ENCODE measurements around the gene OR52K2.
"Not testable (repeated sequence)": the region's sequence is repeated elsewhere in the genome, so short reads cannot be mapped to it uniquely, and the experiment has no call there.

OR52K2 gene

DNA sequence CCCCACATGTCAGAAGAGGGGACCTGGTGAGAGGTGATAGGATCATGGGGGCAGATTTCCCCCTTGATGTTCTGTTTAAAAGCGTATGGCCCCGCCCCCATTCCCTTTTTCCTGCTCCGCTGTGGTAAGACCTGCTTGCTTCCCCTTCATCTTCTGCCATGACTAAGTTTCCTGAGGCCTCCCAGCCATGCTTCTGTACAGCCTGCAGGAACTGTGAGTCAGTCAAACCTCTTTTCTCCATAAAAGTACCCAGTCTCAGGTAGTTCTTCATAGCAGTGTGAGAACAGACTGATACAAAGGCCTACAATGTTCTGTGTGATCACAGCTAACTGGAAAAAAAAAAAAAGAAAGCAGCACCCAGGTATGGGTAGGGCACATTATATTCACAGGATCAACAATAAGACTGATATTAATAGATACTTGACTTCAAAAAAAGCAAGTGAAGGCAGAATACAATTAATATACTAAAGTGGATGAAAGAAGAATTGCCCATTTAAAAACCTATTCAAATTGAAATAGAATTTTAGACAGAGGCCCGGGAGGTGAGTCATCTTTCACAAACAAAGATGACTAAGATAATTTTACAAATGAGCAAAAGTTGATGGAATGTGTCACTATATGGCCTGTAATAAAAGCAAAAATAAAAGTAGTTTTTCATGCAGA, 31.6 kb downstream of the OR52K2 start:
- no peak for DNase-seq (ENCODE audit: low read depth)

DNA sequence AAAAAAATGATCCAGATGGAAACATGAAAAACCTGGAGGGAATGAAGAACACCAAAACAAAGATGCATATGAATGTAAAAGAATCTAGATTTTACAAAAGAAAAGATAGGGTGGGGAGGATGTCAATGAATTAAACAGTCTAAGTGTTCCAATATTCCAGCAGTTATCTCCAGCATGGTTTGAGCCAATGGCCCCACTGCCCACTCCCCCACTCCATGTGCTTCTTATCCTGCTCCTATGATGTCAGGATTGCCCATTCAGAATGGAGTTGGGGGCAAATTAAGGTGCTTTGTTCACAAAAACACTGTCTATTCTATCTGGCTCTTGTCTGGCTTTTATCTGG, 32.1 kb downstream of the OR52K2 start:
- DNase-seq (ENCODE audit: low read depth): no peak

DNA sequence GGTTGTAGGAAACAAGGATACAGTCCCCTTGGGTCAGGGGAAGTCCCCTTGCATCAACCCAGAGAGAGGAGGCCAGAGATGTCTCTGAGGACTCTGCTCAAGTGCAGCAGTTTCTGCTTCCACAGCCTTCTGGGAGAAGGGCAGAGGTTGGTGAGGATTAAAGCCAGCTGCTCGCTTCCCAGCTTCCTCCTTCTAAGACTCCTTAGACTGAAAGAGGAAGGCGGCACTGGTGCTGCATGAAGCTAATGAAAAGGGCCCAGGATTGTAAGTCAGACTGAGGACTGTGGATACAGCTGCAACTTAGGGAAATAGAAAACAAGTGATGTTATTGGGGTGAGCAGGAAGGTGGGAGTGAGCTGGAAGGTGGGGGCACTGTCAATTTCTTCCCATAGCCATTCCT, 33.4 kb downstream of the OR52K2 start, which contains the start of gene OR52K1:
OR52K1 (plus strand) TSS at position 202 of the 400 bp plus-strand sequence. CDS start 6,255 bp downstream, outside the sequence.
- DNase-seq (ENCODE audit: low read depth): no peak

DNA sequence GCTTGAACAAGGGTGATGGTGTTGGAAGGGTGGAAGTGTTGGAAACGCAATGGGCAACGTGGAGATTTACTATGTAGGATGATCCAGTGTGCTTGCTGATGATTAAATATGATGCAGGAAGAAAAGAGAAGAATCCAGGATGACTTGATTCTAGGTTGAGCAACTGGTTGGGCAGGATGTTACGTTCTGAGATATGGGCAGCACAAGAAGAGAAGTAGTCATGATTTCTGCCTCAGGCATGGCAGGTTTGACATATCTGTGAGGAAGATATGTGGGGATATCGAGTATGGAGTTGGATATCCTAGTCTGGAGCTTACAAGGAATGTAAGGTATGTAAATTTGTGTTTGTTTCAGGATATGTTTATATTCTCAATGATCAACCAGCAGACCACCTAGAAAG, 35.2 kb downstream of the OR52K2 start:
- no peak for DNase-seq (ENCODE audit: low read depth)

DNA sequence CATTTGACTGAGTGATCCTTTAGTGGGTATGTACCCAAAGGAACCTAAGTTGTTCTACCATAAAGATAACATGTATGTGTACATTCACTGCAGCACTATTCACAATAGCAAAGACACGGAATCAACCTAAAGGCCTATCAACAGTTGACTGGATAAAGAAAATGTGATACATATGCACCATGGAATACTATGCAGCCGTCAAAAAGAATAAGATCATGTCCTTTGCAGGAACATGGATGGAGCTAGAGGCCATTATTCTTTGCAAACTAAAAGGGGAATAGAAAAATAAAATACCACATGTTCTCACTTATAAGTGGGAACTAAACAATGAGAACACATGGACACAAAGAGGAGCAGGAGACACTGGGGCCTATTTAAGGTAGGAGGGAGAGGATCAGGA, 42.3 kb downstream of the OR52K2 start:
- DNase-seq (ENCODE audit: low read depth): not testable (repeated sequence)

DNA sequence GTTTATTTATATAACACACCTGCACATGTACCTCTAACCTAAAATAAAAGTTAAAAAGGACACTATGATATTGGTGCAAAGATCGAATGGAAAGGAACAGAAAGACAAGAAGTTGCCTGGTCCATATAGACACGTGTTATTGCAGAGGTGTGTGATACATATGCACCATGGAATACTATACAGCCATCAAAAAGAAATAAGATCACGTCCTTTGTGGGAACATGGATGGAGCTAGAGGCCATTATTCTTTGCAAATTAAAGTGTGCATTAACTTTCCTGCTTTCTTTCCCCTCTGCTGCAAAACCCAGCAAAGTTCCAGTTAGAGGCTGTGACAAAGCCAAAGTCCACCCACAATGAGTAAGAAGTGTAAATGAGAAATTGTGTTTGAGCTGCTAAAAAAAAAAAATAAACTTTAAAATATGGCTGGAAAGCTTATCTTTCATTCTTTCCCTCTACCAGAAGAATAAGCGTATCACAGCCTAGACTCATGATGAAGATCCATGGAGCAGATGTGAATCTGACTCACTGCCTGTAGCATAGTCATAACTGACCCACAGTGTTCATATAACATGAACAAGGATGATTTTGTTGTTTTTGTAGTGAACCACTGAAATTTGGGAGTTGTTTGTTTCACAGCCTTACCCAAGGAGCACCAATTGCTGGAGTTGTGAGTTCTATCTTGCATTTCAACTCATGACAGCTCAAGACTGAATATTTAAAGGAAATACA, 42.9 kb downstream of the OR52K2 start:
- no peak for DNase-seq (ENCODE audit: low read depth)

DNA sequence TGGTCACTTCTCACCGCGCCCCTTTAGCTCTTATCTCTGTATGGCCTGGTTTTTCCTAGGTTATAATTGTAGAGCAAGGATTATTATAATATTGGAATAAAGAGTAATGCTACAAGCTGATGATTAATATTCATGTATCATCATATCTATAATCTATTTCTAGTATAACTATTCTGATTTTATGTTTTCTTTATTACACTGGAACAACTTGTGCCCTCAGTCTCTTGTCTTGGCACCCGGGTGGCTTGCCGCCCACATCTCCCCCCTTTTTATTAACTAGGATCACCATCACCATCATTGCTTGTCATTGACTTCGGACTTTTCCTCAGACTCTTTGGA, 44.4 kb downstream of the OR52K2 start:
- no peak for DNase-seq (ENCODE audit: low read depth)

DNA sequence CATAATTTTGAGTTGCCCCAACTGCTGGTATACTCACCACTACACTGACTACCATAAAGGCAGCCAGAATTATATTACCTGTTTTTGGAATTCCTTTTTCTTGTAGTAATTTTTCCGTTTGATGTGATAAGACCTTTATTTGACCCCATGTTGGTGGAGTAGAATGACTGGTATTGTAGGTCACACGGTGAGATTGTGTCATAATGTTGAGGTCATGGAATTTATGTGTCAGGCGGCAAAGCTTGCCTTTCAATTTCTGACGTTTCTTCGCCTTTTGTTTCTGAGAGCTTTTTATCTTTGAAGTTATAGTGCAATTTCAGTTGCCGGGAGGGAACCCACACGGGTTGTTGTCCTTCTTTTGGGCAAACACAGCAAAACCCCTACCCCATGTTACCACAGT, 46.4 kb downstream of the OR52K2 start:
- DNase-seq (ENCODE audit: low read depth): no peak

DNA sequence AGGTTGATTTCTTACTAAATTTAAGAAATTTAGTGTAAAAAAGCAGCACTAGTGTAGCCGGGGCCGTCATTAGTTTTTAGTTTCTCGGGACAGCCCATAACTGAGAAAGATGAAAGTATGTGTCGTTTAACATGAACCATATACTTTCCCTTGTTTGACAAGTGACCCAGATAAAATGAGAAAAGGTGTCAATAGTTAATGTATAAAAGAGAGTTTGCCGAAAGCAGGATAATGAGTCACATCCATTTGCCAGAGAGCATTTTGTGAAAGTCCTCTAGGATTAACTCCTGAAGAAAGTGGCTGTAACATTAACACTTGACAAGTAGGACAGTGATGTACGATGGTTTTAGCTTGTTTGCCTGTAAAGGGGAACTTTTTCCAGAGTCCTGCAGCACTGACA, 46.9 kb downstream of the OR52K2 start:
- DNase-seq (ENCODE audit: low read depth): no peak

DNA sequence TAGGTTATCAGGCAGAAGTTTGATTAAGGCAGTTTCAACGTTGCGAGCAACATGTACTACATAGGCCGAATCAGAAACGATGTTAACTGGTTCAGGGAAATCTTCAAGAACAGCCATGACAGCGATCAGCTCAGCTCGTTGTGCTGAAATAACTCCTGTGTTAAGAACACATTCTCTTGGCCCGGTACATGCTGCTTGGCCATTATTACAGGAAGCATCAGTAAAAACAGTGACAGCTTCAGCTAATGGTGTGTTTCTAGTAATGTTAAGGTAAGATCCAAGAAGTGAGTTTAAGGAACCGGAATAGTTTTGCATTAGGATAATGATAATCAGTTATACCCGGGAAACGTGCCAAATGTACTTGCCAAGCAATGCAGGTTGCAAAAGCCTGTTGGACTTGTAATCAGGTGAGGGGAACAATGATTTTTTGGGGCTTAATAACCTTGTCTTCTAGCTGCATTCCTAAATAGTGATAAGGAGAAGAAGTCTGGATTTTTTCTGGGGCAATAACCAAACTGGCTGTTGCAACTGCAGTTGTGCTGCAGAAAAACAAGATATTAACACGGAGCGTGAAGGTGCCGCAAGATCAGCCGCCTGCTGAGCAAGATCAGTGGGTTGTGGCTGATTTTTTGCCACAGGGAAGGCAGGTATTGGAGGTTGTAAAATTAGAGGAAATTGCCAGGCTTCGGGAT, 47.6 kb downstream of the OR52K2 start:
- DNase-seq (ENCODE audit: low read depth): no peak

All from activated gamma-delta T cell treated with anti-CD3 and anti-CD28 coated beads, Interleukin-2, amount 50 U/mL, for 16 hours (primary cell).